COLO829 (cell line): Measurements from ENCODE around the gene SLC35A3.
"Not testable (repeated sequence)": the region's sequence is repeated elsewhere in the genome, so short reads cannot be mapped to it uniquely, and the experiment has no call there.

Source experiments
- DNase-seq: peaks from one replicate; pipeline ENCODE4 v3.0.0; 2012; ENCODE audit warnings: low spot score

The SLC35A3 gene

DNA sequence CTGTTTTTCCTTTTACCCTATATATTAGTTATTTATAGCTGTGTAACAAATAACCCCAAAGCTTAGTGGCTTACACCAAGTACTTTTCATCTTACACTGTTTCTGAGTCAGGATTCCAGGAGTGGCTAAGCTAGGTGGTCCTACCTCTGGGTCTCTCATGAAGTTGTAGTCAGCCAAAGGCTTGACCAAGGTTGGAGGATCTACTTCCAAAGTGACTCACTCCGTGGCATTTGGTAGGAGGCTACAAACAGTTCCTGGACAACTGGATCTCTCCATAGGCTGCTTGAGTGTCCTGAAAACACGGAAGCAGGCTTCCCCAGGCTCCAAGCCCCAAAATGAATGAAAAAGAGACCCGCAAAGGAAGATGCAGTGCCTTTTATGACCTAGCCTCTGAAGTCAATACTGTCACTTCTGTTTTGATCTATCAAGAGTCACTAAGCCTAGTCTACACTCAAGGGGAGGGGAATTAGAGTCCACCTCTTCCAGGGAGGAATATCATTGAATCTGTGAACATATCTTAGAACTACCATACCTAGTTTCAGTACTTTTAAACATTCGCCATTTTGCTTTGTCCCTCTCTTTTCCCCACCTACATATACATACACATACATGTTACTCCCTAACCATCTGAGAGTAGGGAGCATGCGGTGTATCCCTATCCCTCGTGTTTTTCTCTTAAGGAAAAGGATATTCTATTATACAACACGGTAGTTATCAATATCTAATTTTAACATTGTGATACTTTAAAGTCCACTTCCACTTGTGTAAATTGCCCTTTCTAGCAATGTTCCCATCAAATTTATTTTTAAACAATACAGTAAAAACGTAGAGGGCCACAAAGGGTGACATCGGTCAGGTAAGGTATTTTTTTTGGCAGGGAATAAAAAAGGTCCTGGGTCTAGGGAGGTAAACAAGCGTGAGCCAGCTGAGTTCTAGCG is 67.2 kb downstream of the SLC35A3 start:
- no peak for DNase-seq

DNA sequence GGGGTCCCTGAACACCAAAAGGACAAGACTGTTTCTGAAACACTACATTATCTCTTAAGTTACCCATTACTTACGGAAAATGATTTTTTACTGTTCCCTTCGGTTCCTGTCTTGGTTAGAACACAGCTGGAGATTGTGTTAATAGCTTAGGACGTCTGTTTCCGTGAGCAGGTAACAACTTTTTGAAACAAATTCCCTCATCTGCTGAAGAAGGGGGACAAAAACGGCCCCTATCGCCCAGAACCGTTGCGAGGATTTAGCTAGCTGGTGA is 67.8 kb downstream of the SLC35A3 start:
- DNase-seq: no peak

DNA sequence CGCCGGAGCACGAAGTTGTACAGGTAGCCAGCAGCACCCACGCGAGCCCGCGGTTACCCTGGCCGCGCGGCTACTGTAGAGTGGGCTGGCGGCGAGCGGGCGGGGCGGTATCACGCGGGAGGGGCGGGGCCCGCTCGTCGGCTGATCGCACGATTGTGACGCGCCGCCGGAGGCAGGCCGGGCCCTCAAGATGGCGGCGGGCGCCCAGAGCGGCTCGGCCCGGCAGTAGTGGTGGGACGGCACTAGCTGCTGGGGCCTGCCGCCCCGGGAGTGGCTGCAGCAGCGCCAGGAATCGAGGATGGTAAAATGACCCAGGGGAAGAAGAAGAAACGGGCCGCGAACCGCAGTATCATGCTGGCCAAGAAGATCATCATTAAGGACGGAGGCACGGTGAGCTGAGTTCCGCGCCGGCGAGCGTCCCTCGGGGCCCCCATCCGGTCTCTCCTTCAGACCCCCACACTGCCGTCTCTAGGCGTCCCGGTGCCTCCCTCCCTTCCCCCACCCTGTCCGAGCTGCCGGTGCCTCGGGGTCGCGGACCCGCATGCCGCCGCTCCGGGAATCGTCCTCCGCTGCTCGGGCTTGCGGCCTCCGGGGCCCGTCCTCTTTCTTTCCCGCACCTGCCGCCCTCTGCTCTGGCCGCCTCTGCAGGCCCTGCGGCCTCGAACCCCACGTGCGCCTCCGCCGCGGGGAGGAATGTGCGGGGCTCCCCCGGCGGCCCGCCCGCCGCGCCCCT is 68.3 kb downstream of the SLC35A3 start:
- DNase-seq: peak; percentile 66

DNA sequence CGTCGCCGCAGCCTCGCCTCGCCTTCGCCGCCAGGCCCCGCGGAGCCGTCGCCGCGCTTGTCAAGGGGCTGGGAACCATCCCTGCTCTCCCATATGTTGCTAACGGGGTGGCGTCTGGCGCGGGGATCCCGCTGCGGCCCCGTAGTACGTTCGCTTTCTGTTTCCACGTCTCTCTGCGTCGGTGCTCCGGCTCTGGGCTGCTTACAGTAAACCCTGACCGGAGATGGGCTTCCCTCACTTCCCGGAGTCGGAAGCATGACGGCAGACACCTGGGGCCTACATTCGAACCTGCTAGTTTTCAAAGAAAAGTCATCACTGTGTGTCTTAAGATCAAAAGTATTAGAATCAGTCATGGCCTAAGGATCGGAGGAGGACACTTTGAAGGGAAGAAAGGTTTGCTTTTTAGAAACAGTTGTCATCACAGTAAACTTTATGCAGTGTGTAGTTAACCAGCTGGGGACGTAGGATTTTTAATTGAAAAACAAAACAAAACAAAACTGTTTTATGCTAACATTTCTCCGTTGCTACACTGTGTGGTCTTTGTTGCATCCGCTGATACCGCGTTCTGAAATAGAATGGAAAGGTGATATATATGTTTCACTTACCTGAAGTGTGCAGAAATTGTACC is 69.0 kb downstream of the SLC35A3 start:
- no peak for DNase-seq

DNA sequence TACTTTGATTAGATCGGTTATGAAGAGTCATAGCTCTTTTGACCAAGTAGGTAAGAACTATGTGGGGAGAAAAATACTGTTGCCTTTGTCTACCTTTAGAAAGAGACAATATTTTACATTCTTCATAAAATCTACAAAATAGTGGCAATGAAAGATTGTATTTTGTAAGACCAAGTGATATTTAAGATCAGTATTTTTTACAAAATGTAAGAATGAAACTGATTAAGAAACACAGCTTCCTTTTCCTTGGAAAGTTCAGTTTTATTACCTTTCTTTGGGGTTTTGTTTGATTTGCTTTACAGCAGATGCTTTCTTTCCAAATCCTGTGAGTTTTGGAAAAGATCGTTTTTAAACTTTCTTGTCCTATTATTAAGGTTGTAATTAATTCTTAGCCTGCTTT is 69.8 kb downstream of the SLC35A3 start:
- no peak for DNase-seq

DNA sequence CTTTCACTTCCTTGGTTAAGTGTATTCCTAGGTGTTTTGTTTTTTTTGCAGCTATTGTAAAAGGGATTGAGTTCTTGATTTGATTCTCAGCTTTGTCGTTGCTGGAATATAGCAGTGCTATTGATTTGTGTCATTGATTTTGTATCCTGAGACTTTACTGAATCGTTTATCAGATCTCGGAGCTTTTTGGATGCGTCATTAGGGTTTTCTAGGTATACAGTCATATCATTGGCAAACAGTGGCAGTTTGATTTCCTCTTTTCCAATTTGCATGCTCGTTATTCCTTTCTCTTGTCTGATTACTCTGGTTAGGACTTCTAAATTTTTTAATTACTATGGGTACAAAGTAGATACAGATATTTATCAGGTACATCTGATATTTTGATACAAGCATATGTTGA is 75.4 kb downstream of the SLC35A3 start:
- no peak for DNase-seq

DNA sequence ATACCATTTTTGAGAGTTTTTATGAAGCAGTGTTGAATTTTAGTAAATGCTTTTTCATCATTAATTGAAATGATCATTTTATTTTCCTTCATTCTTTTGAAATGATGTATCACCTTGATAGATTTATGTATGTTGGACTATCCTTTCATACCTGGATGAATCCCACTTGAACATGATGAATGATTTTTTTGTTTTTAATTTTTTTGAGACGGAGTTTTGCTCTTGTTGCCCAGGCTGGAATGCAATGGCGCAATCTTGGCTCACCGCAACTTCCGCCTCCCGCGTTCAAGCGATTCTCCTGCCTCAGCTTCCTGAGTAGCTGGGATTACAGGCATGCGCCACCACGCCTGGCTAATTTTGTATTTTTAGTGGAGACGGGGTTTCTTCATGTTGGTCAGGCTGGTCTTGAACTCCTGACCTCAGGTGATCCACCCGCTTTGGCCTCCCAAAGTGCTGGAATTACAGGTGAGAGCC is 77.5 kb downstream of the SLC35A3 start:
- DNase-seq: not testable (repeated sequence)

DNA sequence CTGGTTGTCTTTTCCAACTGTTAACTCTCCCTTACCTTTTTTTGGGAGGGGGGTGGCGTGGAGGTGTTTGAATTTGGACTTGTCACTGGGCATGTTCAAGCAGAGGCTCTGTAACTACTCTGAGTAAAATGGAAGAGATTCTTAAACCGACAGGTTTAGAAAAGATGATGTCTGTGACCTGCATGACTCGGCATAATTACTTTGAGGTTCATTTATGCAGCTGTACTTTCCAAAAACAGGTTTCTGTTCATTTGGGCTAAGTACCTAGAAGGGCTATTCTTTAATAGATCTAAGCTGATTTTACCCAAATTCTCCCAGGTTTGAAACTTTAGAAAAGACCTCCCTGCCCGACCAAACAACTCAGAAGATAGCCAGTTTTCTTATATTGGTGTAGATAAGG is 80.3 kb downstream of the SLC35A3 start:
- DNase-seq: no peak

DNA sequence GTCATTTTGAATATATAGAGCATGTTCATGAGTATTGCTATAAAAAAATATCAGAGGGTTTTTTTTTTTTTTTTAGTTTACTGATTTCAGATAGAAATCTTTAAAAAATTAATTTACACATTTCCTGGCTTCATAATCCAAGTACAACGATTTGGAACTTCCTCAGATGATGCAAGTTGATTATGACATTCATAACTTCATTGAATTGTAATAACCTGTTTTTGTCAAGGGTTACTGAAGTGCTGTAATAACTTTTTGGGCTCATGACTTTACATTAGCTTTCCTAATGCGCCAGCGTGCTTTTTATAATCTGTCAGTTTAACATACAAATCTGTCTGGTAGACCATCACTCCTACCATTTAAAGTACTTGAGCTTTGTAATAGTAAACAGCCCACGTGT is 81.6 kb downstream of the SLC35A3 start:
- DNase-seq: no peak

DNA sequence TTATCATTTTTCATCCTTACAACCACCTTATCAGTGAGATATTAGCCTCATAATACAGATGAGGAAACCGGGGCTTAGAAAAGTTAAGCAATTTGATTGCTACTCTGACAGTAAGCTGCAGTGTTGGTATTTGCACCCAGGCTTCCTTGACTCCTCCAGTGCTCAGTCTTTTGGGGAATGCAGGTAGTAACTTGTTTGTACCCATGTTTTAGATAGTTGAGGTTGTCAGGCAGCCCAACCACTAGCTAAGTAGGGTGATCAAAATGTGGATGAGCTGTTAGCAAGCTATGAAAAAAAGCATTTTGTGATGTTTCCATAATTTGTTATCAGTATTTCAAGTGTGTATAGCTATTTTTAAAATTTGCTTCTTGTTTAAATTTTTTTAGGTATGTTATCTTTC is 82.1 kb downstream of the SLC35A3 start:
- DNase-seq: no peak

DNA sequence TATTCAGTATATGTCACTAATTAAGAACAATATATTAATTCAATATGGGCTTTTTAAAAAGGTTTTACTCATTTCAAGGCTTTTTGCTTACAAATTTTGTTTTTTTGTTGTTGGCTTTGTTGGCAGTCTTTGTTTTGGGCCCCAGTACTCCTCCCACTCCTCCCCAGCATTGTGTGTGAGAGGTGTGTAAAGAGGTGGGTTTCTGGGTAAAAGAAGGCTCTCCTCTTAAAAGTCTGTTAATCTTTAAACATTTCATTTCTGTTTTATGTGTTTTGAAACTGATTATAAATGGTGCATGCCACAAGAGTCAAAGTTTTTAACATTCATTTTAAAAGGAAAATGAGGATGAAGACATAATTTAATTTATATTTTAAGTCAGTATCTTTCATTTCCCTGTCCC is 83.3 kb downstream of the SLC35A3 start:
- no peak for DNase-seq

DNA sequence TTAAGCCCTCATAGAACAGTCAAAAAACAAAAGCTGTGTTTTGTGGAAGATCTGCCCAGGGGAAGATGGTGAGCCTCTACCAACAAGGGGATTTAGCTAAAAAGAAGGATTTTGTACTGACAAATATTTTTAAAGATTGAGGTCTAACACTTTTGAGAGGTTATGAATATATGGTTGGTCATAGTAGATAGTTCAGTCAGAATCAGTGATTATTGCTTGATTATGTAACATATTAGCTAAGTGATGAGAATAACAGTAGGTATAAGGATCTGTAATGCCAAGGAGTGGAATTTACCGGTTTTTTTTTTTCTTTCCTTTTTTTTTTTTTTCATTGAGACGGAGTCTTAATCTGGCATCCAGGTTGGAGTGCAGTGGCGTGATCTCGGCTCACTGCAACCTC is 83.9 kb downstream of the SLC35A3 start:
- DNase-seq: no peak

DNA sequence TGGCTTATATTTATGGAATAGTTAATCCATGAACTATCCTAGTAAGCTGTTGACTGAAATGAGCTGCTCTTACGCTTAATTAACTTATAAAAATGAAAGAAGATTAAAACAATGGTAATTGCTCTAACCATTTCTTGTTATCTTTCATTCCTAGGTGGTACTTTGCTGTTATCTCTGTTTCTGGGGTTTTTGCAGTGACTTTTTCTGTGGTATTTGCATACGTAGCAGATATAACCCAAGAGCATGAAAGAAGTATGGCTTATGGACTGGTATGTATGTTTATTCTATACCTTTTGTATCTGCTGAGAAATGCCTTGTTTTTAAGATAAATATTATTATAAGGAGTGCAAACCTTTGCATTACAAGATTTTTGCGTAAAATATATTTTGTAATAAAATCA is 91.9 kb downstream of the SLC35A3 start:
- DNase-seq: no peak

DNA sequence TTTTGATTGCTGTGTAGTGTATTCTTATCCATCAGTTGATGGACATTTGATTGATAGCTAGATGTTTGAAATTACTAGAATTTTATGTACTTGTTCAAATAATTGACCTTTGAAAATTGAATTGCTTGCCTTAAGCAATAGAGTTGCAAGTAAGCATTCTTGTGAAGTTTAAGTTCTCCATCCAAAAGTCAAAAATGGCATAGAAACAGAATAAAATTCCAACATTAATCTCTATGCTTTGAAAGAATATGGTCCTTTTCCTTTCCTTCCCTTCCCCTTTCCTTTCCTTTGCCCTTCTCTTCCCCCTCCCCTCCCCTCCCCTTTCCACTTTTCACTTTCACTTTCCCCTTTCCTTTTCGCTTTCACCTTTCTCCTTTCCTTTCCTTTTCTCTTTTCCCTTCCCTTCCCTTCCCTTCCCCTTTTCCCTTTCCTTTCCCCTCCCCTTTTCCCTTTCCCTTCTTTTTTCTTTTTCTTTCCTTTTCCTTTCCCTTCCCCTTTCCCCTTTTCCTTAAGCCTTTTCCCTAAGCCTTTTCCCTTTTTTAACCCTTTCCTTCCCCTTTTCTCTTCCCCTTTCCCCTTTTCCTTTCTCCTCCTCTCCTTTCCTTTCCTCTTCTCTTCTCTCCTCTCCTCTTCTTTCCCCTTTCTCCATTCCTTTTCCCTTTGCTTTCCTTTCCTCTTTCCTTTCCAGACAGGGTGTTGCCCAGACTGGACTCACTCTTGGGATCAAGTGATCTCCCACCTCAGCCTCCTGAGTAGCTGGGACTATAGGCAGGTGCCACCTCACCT is 95.6 kb downstream of the SLC35A3 start:
- no peak for DNase-seq

DNA sequence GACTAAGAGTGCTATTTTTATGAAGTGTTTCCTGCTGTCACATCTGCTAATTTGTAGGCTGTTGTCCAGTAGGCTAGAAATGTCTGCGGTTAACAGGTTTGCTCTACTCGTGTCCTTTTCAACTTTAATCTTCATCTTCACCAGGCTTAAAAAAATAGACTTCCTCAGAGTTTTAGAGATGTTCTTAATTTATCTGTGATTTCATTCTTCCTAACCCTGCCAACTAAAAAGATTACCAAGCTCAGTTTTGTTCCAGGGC is 96.1 kb downstream of the SLC35A3 start:
- no peak for DNase-seq

DNA sequence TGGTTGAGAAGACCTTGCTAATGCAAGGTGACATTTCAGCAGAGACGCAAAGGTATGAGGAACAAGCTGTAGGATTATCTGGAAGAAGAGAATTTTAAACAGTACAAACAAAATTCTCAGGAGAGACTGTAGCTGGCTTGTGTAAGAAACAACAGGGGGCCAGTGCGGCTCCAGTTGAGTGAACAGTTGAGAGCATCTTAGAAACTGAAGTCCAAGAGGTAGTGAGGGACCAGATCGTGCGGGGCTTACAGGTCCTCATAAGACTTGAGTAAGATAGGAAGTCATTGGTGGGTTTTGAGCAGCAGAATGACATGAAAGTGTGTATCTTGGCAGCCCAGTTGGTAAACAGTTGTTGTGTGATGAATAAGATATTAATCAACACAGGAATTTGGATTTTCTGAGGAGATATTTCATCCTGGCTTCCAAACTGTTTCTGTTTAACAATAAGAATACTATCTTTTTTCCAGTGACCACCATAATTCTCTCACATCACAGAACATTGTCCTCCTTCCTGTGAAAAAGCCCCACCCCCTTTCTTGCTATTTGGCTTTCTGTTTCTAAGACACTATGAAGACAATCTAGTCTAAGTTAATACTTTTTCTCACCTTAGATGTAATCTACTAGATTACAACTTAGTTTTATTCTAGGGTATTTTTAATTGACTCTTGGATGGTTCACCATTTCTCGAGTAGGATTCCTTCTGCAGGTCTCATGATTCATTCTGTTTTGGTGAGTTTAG is 100.6 kb downstream of the SLC35A3 start:
- DNase-seq: no peak

DNA sequence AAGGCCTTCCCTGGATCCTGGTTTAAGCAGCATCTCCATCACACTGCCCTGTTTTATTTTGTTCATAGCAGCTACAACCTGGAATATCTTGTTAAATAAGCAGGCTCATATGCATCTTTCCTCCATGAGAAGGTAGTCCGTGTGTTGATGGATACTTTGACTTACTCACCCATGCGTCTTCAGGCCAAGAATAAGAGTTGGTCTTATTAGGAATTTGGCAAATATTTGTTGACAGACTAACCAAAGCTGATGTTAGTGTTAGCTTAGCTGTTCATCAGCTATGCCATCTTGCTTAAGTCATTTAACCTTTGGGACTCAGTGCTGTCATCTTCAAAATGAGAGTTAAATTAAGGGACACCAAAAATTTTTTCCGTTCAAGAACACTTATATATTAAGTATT is 103.7 kb downstream of the SLC35A3 start:
- no peak for DNase-seq

DNA sequence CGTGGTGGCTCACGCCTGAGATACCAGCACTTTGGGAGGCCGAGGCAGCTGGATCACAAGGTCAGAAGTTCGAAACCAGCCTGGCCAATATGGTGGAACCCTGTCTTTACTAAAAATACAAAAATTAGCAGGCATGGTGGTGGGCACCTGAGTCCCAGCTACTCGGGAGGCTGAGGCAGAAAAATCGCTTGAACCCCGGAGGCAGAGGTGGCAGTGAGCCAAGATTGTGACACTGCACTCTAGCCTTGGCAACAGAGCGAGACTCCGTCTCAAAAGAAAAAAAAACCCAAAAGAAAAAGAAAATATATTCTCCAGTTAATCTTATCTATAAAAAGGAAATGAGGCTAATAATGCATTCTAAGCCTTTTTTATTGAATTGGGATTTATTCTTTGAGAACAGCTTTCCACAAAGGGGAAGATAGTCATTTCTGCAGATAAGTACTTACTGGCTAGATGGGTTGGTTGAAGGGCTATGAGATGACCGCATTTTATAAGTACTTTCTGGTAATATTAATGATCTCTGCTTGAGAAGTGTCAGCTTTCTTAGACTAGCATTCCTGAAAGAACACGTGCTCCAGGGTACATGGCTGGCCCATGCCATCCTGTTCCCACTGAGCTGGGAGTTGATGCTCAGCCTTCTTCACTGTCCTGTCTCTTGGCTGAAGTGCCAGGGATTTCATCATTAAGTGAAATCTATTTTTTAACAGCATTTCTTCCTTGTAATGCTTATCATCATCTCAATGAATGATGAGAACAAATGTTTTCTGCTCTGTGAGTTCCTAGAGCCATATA is 105.0 kb downstream of the SLC35A3 start:
- DNase-seq: no peak

DNA sequence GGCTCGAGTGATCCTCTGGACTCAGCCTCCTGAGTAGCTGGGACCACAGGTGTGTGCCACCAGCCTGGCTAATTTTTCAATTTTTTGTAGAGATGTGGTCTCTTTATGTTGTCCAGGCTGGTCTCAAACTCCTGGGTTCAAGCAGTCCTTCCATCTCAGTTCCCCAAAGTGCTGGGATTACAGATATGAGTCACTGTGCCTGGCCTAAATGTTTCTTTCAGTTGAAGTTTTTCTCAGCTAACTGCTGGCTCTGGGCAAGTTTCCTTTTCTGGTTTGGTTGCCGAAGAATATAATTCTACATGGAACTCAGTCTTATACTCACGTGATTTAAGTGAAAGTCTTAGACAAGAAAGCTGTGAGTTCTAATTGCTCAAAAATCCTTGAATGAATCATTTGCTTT is 106.0 kb downstream of the SLC35A3 start:
- no peak for DNase-seq

DNA sequence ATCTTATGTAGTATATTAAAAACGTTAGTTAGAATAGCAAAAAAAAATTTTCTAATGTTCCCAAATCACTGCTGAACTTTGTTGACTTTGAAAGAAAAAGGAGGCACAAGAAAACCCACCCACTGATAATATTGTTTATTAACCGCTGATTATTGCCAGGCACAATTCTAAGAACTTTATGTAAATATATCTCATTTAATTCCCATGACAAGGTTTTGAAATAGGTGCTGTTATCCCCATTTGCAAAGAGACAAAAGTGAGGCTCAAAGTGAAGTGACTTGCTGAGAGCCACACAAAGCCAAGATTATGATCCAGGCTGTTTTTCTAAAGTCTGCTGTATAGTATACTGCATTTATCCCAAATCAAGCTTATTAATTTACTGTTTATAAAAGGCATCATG is 106.5 kb downstream of the SLC35A3 start:
- no peak for DNase-seq

DNA sequence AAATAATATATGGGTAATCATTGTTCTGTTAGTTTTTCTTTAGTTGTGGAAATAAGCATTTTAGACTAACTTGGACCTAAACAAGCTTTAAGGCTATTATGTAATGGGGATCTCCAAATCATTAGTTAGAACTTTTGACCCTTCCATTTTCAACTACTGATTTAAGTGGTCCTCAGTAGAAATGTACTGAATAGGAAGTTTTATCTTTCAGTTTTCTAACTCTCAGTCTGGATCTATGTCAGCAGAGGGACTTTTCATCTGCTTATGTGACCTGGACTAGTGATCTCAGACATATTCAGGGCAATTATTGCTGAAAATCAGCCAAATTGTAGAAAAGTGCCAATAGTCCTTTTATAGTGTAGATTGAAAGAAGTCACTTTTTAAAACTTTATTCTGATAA is 106.9 kb downstream of the SLC35A3 start:
- DNase-seq: no peak
